Skeletal muscle cell (primary cell): Measurements from ENCODE around the gene LYRM2.
"Not testable (repeated sequence)": the region's sequence is repeated elsewhere in the genome, so short reads cannot be mapped to it uniquely, and the experiment has no call there.

Experiments
- DNase-seq: peaks from one replicate; pipeline ENCODE4 v3.0.0-alpha.2; 2010; ENCODE audit warnings: low read depth
- H3K4me3 ChIP-seq: 2 replicates; pipeline ENCODE4 v1.5.1; 2011; ENCODE audit warnings: low read depth, mild to moderate bottlenecking, control low read depth, low read length, moderate library complexity

Gene LYRM2

DNA sequence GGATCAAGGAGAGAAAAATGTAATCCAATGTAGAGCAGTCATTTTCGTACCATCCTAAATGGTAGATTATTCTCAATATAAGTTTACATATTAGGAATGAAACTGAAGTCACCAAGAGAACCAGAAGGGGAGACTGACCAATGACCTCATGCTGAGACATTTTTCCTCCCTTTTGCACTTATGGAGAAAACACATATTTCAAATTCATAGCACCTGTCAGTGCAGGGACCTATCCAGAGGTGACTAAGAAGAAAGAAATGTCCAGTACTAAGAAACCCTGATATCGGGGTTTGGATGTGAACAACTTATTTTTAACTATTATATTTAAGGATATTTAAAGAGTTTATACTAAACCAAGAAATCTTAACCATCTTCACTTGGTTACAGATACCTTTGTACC, 16.6 kb upstream of the LYRM2 start:
- DNase-seq, result no peak
- H3K4me3 ChIP-seq, result no peak overlapping the region

DNA sequence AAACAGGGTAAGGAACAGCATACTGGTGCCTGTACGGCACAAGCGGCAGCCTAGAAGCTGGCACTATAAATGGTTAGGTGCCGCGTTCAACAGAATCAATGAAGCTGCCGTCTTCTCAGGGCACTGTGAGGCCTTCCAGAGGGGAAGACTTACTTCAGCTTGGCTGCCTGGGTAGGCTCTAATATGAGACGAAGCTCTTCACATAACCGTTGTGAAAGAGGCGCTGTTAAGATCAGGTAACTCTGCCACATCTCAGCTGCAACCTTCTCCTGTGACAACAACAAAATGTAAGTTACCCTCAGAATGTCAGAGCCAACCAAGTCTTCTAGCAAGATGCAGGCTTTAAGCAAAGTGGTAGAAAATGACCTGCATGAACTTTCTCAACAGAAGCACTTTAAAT, 12.0 kb upstream of the LYRM2 start:
- no peak for DNase-seq
- no peak overlapping the region for H3K4me3 ChIP-seq

DNA sequence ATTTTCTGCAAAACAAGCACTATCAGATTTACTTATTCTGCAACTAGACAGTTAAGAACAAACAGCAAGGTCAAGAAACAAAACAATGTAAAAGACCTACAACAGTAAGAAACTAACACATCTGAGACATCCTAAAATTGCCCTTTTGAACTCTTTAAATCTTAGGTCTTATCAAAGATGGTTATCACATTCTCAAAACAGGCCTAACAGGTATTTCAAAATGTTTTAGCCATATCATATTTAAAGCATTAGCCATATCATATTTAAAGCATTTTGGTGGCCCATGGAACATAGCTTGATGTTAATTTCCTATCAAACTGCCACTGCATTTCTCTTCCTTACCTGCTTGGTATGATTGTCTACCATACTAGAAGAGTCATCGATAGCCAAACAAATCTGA, 11.1 kb upstream of the LYRM2 start:
- no peak for DNase-seq
- no peak overlapping the region for H3K4me3 ChIP-seq

DNA sequence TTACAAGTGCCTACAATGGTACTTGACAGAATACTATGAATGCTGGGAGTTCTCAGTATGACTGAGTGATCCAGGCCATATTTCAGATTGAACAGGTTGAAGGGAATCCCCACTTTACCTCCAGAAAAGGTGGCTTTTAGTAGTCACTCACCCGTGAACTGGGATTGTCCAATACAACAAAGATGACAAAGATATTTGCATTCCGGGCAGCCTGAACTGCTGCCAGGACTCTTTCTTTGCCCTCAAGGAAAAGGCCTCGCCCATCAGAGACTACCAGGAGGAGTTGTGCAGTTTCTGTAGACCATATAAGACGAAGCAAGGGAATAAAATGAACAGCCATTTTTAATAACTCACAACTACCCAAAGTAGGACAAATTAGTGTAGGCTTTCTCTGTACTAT, 6.3 kb upstream of the LYRM2 start:
- no peak for DNase-seq
- no peak overlapping the region for H3K4me3 ChIP-seq

DNA sequence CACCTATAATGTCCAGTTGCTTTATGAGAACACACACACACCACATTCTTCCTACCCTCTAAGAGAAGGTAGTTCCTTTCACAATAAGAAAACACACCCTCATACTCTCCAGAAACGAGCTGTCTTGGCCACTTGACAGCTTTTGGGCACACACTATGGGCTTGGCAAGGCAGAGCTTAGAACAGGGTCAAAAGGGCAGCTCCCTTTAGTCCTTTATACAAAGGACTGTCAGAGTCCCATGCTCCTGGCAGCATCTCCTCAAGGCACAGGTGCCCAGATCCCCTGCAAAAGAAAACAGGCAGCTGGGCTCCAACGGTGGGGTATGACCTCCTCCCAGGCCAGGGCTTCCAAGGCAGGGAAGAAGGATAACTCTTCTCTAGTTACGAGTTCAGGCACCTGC, 4.9 kb upstream of the LYRM2 start:
- no peak overlapping the region for H3K4me3 ChIP-seq
- no peak for DNase-seq

DNA sequence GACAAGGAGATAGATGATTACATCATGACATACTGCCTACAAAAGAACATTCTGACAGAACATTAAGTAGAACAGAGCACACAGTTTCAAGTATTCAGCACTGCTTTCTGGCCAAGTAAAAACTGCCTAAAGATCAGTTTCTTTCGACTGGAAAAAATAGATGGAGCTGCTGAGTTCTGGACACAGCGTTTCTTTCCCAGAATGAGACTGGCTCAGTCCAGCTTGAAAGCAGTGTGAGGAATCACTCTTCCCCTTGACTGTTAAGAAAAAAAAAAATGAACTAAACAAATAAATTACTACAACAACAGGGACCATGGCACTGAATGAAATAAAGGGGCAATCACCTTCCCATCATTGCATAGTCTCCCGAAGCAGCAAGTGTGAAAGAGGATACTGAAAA, 4.4 kb upstream of the LYRM2 start:
- DNase-seq, result no peak
- no peak overlapping the region for H3K4me3 ChIP-seq

DNA sequence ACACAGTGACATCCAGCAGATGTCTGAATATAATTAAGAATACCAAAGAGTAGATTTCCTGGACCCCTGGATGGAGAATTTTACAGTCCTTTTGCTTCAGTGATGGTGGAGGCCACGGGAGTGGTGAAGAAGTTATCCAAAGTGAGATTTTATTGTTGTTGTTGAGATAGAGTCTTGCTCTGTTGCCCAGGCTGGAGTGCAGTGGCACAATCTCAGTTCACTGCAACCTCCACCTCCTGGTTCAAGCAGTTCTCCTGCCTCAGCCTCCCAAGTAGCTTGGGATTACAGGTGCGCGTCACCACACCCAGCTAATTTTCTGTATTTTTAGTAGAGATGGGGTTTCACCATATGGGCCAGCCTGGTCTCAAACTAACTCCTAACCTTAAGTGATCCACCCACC, 3.0 kb upstream of the LYRM2 start:
- H3K4me3 ChIP-seq, result not testable (repeated sequence)

DNA sequence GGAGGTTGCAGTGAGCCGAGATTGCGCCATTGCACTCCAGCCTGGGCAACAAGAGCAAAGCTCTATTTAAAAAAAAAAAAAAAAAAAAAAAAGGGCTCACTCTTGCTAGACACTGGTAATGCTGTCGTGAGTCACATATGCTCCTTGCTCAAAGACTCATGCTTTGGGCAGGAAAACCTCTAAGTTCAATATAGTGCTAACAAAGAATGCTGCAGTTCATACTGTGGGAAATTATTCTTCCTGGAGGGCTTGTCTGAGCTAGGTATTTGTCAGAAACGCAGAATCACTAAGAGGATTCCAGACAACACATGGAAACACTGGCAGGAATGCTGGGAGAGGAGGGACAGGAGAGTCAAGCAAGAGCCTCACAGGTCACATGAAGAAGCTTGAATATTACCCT, 2.3 kb upstream of the LYRM2 start:
- H3K4me3 ChIP-seq, result no peak overlapping the region
- no peak for DNase-seq

More for the DNA sequence above, 3.0 kb upstream of the LYRM2 start:
- DNase-seq, result not testable (repeated sequence)

DNA sequence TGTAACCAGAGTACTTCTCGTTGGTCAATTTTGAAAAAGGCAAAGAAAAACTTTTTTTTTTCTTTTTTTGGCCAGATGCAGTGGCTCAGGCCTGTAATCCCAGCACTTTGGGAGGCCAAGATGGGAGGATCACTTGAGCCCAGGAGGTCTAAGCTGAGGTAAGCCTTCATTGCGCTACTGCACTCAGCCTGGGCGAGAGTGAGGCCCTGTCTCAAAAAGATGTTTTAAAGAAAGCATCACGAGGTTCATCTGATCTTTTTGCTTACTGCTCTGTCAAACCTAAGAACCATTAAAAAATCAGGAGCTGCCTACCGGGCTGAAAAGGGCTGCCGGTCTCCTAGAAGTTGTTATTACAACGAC, 607 bp downstream of the LYRM2 start:
- H3K4me3 ChIP-seq, result peak overlapping the region; percentile 80
- no peak for DNase-seq

DNA sequence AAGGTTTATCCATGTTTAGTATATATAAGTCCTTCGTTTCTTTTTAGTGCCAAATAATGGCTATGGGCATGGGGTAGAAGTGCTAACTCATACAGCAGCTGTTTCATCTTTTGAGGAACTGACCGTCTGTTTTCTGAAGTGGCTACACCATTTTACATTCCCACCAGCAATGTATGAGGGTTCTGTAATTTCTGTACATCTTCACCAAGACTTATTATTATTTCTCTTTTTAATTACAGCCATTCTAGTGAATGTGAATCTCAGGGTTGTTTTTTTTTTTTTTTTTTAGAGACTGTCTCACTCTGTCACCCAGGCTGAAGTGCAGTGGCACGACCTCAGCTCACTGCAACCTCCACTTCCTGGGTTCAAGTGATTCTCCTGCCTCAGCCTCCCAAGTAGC, 2.1 kb downstream of the LYRM2 start:
- not testable (repeated sequence) for DNase-seq, H3K4me3 ChIP-seq

DNA sequence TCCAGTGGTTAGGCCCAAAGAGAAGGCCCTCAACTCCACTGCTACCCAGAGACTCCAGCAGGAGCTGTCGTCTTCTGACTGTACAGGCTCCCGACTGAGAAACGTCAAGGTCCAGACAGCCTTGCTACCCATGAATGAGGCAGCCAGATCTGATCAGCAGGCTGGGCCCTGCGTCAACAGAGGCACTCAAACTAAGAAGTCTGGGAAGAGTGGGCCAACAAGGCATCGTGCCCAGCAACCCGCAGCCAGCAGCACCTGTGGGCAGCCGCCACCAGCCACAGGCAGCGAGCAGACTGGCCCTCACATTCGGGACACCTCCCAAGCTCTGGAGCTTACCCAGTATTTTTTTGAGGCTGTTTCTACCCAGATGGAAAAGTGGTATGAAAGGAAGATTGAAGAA, 8.1 kb downstream of the LYRM2 start:
- no peak for DNase-seq
- H3K4me3 ChIP-seq, result no peak overlapping the region

DNA sequence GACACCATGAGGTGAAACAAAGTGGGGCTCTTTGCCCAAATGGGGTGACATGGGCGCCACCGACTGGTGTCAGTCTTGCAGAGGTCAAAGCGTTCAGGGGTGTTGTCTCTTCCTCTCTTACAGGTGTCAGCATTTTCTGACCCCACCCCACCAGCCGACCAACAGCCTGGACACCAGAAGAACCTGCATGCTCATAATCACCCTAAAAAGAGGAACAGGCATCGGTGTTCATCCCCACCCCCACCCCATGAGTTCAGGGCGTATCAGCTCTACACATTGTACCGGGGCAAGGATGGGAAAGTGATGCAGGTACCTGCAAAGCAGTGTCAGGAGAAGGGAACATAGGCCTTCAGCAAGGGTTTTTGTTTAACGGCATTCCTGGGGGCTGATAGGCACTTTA, 14.8 kb downstream of the LYRM2 start:
- no peak overlapping the region for H3K4me3 ChIP-seq
- no peak for DNase-seq

DNA sequence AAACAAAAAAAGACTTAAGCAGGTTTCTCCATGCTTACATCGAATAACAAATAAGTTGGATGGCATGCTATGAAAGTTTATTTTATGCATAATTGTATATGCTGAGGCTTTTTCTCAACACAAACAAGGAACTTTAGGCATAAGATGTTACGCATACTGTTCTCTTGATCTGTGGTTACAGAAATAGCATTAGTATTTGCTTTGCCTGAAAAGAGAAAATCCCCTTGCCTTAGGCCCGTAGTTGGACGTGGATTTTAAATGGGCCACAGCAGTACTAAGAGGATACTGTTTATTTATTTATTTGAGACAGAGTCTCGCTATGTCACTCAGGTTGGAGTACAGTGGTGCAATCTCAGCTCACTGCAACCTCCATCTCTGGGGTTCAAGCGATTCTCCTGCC, 19.0 kb downstream of the LYRM2 start:
- no peak for DNase-seq
- no peak overlapping the region for H3K4me3 ChIP-seq

DNA sequence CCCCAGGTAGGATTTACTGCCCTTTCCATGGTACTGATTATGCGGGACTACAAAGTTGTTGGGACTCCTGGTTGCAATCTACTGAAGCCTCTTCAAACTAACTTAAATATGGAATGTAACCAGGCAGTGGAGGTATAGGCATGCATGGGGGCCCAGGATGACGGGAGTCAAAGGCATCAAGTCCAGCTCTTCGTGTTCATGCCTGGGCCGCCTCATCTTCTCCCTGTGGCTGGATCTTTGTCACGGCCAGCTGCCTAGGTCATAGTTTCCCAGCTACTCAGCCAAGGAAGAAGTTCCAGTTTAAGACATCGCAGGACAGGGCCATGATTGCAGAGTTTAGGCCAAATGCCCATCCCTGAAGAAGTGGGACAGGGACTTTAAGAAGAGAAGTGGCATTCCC, 20.5 kb downstream of the LYRM2 start:
- no peak overlapping the region for H3K4me3 ChIP-seq
- DNase-seq, result no peak

DNA sequence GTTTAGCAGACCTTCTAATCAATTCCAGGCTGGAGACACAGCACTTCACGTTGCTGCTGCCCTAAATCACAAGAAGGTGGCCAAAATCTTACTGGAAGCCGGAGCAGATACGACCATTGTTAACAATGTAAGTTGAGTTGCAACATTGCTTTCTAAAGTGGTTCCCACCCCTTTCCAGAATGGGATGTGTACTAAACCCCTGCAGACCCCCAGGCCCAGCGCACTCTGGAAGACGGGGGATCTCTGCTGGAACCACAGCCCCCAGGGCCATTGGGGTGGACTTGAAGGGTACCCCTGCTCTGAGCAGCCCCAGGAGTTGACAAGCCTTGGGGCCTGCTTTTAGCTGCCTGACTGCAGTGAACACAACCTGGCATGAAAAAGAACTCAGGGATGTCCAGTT, 22.0 kb downstream of the LYRM2 start:
- DNase-seq, result no peak
- no peak overlapping the region for H3K4me3 ChIP-seq

DNA sequence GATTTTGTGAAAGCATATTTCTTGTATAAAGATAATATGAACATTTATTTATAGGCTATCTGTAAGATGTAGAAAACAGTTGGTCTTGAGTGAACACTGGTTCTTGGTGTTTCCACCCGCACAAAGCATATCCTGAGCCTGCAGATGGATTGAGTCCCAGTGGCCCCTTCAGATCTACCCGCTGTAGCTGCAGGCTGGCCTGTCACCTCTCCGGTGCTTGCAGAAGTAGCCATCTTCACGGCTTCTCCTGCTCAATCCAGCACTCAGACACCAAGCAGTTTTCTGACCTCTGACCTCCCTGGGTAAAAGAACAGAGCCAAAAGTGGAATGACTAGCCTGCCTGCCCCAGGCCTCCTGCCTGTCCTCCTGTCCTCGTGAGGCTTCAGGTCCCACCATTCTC, 22.7 kb downstream of the LYRM2 start:
- DNase-seq, result no peak
- no peak overlapping the region for H3K4me3 ChIP-seq

DNA sequence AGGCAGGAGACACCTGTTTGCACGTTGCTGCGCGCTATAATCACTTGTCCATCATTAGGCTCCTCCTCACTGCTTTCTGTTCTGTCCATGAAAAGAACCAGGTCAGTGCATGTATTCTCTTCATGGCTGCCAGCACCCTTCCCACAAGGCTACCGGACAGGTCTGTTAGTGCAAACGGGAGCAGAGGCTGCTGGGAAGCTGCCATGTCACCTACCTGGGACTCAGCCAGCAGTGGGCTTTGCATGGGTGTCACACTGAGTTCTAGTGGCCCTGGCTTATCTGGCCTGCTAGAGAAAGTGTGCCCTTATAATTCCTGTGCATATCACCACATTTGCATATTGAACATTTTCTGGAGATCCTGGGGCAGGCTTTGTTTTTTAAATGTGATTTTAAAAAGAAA, 24.8 kb downstream of the LYRM2 start:
- DNase-seq, result no peak

DNA sequence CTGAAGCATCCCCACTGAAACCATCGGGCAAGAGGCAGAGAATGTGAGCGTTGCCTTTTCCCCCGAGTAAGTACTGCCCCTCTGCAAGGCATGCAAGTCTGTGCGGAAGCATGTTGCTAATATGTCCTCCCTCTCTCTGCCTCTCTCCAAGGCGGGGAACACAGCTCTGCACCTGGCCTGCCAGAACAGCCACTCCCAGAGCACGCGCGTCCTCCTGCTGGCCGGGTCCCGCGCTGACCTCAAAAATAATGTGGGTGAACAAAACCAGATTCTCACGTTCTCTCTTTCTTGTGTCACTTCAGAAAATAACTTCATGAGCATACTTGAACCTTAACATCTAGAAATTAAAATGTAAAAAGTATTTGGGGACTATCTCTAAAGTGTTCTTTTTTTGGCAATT, 26.4 kb downstream of the LYRM2 start:
- H3K4me3 ChIP-seq, result no peak overlapping the region
- no peak for DNase-seq

More for the DNA sequence above, 24.8 kb downstream of the LYRM2 start:
- no peak overlapping the region for H3K4me3 ChIP-seq

DNA sequence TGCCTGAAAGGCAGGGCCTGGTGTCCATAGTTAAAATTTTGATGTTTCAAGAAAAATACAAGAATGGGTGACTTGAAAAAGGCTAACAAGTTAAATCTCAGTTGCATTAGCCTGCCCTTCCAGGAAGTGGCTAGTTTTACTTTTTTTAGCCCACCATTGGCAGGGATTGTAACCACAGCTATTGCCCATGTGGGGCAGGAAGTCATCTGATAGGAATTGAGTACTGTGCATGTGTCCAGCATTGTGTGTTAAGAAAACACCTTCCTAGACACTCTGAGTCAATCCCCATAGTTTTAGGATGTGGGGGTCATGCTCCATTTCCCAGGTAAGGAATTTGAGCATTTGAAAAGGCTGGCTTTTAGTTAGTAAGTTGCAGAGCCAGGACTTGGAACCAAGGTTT, 26.9 kb downstream of the LYRM2 start:
- DNase-seq, result peak; percentile 2

DNA sequence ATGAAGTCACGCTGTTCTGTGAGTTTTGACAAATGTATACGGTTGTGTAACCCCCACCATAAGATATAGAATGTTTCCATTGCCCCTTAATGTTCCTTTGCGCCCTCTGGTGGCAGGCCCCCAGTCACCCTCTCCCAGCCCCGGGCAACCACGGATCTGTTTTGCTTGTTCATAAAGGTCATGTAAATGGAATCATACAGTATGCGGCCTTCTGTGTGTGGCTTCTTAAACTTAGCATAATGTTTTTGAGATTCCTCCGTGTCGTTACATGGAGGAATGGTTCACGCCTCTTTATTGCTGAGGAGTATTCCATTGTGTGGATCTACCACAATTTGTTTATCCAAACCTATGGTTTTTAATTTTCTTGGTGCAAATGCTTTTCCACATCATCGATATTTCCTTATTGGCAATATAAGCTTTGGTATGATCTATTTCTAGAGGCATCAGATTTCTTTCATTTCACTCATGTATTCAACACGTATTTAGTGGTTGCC, 28.4 kb downstream of the LYRM2 start:
- H3K4me3 ChIP-seq, result no peak overlapping the region
- DNase-seq, result no peak

More for the DNA sequence above, 26.9 kb downstream of the LYRM2 start:
- H3K4me3 ChIP-seq, result no peak overlapping the region

DNA sequence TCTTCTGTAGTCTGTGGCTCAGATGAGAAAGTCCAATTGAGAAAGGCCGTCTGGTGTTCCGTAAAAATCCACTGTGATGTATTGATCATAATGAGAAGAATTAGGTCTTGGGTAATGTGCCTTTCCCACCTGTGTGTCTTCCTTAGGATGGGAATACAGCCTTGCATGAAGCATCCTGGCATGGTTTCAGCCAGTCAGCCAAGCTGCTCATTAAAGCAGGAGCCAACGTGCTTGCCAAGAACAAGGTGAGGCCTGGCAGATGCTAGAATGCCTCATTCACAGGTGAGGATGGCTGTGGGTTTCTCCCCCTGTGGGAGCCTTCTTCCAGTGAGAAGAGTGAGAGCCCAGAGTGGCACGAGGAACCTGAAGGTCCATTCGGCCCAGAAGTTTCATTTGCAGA, 32.7 kb downstream of the LYRM2 start:
- no peak for DNase-seq
- H3K4me3 ChIP-seq, result no peak overlapping the region

DNA sequence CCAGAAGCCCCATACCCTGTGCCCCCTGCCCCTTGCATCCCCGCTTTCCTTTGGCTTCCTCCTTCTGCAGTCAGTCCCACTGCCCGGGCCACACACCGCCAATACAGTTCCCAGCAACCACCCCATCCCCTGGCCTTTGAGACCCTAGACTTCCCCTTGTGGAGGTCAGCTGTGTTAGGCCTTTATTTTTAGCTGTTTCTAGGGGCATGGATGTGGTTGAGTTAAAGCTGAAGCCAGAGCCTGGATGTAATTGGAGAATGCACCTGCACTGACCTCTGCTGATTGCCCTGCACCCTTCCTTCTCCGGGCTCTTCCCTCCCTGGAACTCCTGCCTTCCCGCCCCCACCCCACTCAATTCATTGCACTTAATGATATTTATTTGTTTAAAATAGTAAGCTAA, 33.9 kb downstream of the LYRM2 start:
- no peak overlapping the region for H3K4me3 ChIP-seq
- no peak for DNase-seq
